NT2/D1 (cell line): ENCODE results near the gene TMEM132D.

Experiments used
- SUZ12 ChIP-seq: IDR thresholded peaks from 2 replicates; pipeline ENCODE4 v1.6.1; 2011; ENCODE audit not compliant: insufficient read length, insufficient read depth; ENCODE audit errors: extremely low read depth
- YY1 ChIP-seq: IDR thresholded peaks from 2 replicates; pipeline ENCODE4 v1.6.1; 2011; ENCODE audit not compliant: insufficient read length, insufficient read depth

DNA sequence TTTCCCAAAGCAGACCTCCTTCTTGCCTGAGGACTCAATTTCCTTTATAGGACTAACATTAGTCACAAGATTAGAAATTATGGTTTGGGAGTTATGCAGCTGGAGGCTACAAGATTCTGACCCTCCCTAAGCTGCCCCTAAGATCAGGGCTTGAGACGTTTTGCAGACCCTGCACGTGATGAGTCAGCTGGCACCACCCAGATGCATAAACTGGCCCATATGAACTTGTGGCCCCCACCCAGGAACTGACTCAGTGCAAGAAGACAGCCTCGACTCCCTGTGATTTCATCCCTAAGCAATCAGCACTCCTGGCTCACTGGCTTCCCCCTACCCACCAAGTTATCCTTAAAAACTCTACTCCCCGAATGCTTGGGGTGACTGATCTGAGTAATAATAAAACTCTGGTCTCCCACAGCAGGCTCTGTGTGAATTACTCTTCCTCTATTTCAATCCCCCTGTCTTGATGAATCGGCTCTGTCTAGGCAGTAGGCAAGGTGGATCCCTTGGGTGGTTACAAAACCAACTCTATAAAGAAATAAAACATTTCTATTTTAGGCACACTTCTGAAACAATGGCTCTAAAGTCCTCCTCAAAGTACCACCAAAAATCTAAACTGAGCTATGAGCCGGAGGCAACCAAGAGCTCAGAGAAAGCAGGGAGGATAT is 233.4 kb downstream of the TMEM132D start:
- TF ChIP-seq YY1, result no peak
- no peak for TF ChIP-seq SUZ12
